ENCODE measurements around the gene C8B.

C8B gene

GRCh38 chr1:56965916-56966697 is at the start of gene C8B:
Gene C8B, minus strand, starts transcription at chr1:56966015. Its CDS starts 67 bp downstream, at chr1:56965948.
- no peak for DNase-seq

- no peak for DNase-seq
These were observed 49.3 kb upstream of the C8B start for GRCh38 chr1:57015071-57015470.

DNA sequence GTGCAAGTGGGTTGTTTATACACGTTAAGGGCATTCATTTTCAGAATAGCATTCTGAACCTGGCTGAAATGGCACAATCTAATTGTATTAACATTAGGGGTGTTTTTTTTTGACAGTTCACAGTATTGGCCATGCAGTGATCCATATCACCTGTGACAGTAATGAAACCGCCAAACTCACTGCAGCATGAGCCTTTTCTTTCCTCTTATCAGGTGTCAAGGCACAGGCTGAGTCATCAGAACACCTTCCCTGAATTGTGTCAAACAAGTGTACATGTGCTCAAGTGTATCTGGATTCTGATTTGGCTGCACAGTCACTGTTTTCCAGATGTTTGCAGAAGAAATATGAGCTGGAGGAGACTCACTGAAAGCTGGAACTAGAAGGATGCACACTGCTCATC is 47.7 kb upstream of the C8B start:
- DNase-seq, result peak; percentile 85

DNA sequence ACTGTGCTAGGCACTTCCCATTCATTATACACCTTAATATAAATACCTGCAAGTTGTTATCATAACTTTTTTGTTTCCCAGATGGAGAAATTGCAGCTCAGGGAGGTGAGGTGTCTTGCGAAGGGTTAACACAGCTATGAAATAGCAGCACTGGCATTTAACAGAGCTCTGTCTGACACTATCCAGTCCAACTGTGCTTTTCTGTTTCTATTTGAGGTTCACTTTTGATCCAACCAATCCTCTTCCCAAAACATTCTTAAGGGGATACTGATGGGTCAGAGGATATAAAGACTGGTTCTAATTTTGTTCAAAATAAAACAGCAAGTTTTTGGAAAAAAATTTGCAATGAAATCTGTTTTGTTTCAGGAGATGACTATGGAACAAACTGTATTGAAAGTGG is 46.5 kb upstream of the C8B start:
- no peak for DNase-seq

GRCh38 chr1:57010511-57010910 is 44.7 kb upstream of the C8B start:
- DNase-seq, result no peak

- no peak for DNase-seq
These were observed 42.1 kb upstream of the C8B start for GRCh38 chr1:57007948-57008347.

DNA sequence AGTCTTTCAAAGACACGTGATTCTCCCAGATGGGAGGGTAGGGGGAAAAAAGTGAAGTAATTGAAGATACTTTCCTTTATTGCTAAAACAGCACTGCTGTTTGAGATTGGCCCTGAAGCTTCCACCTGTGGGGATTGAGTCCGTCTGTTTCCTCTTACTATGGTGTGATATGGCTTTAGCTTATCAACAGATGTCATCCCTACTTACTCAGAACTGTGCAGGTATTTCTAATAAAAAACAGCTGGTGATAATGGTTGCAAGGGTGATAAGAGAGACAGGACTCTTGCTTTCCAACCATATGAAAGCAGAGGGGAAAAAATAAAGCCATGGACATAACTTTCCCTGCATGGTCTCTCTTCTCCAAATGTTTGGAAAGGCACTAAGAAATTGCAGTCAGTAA is 41.7 kb upstream of the C8B start:
- DNase-seq, result no peak

DNA sequence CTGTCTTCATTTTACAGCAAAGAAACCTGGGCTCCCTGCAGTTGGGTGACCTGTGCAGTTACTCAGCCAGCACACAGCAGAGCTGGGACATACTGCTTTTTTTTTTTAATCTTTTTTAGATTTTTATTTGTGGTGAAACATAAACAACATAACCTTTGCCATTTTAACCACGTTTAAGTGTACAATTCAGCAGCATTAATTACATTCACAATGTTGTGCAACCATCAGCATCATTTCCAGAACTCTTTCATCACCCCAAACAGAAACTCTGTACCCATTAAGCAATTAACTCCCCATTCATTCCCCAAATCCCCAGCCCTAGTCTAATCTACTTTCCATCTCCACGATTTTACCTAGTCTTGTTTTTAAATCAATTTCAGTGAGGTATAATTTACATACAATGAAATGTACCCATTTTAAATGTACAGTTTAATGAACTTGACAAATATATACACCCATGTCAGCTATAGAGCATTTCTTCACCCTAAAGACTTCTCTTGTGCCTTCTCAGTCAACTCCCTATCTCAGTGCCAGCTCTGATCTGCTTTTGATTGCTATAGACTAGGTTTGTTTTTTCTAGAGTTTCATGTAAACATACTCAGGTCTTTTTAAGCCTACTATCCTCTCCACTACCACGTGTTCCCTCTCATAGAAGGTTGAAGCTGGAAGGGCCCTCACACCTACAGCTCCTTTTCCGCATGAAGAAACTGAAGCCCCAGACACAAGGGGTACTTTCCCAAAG is 37.8 kb upstream of the C8B start:
- DNase-seq, result peak; percentile 29

DNA sequence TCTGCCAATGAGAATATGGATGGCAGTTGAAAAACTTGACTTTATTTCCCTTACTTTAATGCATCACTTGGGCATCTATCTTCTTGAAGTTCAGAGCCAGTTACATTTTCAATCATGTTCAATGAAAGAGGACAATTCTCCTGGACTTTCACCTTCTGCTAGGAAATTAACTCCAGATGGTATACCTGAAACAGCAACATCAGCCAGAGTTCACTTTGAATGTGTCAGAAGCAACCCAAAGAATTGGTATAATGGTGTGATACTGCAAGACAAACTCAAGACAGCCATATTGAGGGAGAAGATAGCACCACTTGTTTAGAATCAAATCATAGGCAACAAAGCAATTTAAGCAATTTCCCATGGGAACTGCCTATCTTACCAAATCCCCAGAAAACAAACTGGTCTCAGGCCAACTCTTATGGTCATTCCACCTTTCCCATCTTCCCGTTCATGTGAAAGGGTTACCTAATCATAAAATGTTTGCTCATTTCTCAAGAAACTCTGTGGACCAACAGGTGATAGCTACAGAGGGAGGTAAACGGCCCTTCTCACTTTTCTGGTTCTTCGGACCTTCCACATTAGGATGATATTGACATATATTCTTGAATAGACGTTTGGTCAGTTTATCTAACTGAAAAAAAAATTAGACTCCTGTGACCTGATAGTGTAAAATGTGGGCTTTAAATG is 29.7 kb upstream of the C8B start:
- no peak for DNase-seq

- no peak for DNase-seq
These were observed 27.7 kb upstream of the C8B start for GRCh38 chr1:56993475-56993874.

- DNase-seq, result no peak
These were observed 26.7 kb upstream of the C8B start for GRCh38 chr1:56992318-56993125.

DNA sequence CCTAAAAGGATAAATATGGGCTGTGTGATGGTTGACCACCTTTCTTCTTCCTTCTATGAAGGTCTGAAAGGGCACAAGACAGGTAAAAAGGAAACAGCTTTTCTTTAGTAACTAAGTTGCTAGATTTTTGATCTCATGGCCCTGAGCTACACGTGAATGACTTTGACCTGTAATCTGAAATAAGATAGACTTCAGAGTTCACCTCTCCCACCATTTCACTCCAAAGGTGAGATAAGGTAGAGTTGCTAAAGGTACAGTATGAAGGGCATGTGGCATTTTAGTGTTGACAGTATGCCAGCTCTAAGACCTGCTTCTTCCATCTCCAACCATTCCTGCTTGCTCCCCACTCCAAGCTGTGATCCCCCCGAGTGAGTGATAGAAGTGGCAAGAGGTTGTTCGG is 25.8 kb upstream of the C8B start:
- no peak for DNase-seq

- no peak for DNase-seq
These were observed 20.6 kb upstream of the C8B start for GRCh38 chr1:56986397-56986796.

DNA sequence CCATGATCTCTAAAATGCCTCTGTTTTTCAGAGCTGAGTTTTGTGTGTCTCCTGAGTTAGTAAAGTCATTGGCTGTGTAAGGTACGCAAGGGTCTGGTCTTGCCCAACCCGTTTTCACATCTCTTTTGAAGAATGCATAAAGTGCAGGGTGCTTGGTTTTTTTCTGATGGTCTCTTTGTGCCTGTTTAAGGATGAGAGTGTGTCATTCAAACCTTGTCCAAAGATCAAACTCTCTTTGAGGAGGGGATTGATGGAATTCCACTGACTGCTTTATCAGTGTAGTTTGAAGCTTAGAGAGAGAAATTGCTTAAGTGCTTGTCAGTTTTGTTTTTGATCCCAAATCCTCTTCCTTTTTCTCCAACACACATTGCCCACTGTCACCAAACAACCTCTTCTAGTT is 20.0 kb upstream of the C8B start:
- no peak for DNase-seq

GRCh38 chr1:56983484-56983883 is 17.7 kb upstream of the C8B start:
- DNase-seq, result no peak

DNA sequence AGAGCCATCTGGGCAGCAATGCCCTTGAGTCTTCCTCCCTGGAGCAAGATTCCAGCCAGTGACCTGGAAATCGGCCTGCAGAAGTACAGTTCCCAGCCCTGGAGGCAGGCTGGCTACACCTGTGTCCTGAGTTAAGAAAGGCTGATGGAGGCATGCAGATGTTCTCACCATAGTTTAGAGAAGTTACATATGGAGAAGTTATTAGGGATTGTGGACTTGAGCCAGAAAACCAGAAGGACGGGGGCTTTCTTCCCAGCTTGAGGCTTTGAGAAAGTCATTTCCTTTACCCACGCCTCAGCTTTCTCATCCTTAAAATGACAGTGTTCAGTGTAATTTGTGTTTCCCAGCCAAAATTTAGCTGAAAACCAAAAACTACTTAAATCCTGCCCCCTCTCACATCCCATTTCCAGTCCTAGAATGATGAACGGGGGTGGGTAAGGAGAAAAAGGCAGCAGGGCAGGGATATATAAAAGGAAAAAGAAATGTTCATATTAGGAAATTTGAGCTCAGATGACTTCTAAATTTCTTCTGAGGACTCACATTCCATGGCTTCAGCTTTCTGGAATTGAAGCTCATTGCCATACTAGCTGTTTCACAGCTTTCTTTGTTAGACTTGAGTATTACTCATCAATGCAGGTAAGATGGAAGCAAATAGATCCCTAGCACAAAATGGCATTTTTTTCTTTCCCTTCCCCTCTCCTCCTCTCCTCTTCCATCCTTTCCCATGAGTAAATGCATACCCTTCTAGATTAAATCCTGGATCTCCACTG is 14.4 kb upstream of the C8B start:
- no peak for DNase-seq

DNA sequence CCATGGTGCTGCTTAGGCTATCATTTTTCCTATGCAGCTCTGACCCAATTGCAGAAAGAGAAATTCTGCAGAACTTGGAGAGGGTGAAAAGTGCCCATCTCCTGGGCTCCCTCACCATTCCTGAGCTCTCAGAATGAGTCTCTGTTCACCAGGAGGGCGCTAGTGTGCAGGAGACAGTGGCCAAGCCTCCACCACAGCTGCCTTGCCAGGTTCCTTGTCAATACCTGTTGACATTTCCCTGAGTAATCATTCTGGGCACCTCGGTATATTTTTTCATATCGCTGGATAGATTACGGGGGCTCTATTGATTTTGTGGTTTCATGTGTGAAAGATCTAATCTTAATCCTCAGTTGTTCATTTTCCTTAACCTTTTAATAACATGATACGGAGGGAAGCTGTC is 13.0 kb upstream of the C8B start:
- no peak for DNase-seq

- no peak for DNase-seq
These were observed 12.1 kb upstream of the C8B start for GRCh38 chr1:56977910-56978309.

DNA sequence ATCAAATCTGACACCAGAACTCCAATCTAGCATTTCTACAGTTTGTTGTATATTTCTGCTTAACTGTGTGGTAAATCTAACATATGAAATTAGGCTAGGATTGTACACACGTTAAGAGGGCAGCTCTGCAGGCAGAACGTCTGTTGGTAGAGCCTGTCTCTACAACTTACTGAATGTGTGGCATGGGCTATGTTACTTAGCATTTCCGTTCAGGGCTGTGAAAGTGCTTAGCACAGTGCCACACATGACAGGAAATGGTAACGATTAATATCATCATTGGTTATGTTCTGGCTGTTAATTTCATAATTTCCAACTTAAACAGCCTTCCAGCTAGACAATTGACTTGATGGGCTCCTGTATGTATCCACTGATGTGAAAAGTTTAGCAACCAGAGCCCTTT is 9.6 kb upstream of the C8B start:
- DNase-seq, result no peak

DNA sequence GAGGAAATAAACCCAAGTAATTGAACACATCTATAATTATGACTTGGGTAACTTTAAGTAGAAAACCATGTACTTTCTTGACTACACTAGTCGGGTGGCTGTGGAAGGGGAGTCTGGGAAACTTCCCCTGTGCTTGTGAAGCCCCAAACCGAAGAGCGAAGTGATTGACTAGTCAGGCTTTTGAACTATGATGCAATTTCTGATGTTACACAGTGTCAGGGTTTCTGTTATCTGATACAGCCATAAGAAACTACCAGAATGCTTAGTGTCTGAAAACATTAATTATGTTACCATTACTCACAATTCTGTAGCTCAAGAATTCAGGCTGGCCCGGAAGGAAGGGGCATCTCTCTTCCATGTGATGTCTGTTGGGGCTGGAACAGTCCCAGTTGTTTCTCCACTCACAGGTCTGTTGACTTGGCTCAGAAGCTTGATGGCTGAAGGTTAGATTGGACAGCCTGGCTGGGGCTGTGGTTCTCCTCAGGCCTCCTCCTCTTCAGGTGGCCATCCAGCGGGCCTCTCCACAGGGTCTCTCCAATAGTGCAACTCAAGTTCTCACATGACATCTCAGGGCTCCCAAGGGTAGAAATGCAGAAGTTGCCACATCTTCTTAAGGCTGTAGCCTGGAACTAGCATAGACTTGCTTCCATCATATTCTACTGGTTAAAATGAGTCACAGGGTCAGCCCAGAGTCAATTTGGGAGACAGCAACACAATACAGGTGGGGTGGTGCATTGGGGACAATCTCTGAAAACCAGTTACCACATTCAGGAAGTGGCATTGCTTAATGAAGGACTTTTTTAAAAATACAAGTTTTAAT is 8.3 kb upstream of the C8B start:
- DNase-seq, result no peak

GRCh38 chr1:56972976-56973375 is 7.2 kb upstream of the C8B start:
- DNase-seq, result no peak
